Measurements from ENCODE around the gene ATF6B.

DNA sequence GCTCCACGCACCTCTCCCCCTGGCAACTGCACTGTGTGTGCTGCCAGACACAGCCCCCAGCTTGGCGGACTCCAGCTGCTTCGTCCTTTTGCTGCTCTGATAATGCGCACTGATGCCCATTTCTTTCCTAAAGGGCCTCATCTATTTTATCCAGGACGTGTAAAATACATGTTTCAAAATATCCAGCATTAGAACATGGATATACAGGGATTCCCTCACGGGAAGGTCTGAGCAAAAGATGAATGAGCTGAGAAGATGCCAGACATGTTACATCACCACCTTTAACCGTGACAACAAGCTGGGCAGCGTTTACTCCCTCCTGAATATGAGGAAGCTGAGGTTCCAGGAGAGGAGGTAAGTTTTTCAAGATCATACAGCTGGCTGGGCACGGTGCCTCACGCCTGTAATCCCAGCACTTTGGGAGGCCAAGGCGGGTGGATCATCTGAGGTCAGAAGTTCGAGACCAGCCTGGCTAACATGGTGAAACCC is 51.7 kb downstream of the ATF6B start:
- TF ChIP-seq, protein P1, sequence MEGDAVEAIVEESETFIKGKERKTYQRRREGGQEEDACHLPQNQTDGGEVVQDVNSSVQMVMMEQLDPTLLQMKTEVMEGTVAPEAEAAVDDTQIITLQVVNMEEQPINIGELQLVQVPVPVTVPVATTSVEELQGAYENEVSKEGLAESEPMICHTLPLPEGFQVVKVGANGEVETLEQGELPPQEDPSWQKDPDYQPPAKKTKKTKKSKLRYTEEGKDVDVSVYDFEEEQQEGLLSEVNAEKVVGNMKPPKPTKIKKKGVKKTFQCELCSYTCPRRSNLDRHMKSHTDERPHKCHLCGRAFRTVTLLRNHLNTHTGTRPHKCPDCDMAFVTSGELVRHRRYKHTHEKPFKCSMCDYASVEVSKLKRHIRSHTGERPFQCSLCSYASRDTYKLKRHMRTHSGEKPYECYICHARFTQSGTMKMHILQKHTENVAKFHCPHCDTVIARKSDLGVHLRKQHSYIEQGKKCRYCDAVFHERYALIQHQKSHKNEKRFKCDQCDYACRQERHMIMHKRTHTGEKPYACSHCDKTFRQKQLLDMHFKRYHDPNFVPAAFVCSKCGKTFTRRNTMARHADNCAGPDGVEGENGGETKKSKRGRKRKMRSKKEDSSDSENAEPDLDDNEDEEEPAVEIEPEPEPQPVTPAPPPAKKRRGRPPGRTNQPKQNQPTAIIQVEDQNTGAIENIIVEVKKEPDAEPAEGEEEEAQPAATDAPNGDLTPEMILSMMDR (IDR thresholded peaks at IDR 0.05): no peak
- TF ChIP-seq POLR2A (IDR thresholded peaks at IDR 0.05): no peak

Data from esophagus squamous epithelium (tissue), 4 donors.